HG03066 (cell line): ENCODE data around the gene ITGA5.

Source experiments
- ATAC-seq: cut with Tn5 transposase; IDR thresholded peaks from one replicate; pipeline ENCODE4 v1.9.1; 2021; ENCODE audit warnings: low read depth; ENCODE audit not compliant: unreplicated experiment

The ITGA5 gene

DNA sequence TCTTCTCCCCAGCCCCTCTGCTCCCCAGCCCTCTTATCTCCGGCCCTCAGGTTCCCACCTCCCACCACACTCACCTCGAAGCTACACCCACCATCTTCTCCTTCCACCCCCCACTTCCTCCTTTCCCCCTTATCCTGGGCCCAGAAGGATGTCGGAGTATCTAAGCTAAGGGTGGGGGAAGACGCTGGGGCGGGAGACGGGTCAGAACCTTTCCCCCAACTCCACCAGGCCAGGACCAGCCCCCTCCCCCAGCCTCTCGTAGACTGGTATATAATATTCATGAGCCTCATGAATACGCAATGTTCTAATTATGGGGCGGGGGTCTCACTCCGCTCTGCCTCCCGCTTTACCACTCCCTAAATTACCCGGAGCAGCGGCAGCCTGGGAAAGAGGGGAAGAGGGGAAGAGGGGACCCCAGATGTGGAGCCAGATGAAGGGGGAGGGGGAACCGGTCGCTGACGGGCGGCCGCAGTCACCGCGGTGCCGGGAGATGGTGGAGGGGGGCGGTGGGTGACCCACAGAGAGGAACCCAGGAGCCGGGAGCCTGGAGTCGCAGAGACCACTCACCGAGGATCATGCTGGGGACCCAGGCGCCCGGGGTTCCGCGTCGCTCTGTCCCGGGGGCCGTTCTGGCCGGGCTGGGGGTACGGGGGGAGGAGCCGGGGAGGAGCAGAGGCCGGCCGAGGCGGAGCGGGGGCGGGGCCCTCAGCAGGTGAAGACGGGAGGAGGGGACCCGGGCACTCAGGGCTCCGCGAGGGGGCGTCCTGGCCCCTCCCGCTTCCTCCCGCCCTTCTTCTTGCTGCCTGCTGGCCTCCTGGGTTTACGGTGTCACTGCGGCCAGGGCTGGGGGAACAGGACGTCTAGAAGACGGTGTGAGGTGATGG lies 28.2 kb downstream of the ITGA5 start:
- ATAC-seq, result no peak

DNA sequence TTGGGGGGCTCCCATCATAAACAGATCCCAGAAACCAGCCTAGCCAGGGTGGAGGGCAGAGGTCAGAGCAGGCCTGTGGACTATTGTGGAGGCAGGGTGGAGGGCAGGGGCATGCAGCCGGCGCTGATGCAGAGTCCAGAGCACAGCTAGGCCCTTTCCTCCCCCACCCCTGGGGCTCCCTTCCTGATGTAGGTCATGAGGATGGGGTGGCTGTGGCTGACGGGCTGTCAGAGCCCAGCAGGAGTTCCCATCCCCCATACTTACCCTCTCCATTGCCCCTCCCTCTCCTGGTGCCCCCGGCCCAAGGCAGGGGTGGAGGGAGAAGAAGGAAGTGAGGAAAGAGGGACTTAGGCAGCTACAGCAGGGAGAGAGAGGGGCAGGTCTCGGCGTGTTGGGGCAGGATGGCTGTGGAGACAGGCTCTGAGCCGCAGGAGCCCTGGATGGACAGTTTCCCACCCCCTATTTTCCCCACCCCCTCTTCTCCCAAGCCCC lies 28.8 kb downstream of the ITGA5 start:
- no peak for ATAC-seq

DNA sequence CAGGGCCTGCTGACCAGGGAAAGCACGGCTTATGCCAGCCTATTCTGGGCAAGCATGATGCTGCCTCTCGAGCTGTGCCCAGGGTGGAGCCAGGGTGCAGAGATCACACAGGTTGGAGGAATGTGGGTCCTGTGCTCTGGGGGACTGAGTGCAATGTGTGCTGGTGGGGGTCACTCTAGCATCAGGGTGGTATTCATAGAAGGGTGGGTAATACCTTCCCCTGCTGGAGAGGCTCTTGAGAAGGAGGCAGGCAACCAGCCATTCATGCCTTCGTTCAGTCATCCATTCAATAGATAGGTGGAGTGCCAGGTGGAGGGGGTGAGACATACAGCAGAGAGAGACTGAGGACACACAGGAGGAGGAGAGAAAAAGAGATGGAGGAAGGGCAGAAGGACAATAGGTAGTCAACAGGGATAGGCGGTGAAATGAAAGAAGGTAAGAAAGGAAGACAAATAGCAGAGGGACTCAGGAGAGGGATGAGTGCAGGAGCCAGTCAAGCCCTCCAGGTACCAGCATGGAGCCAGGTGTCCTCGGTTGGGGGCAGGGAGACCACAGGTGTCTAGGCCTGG lies 29.4 kb downstream of the ITGA5 start:
- ATAC-seq, result no peak

DNA sequence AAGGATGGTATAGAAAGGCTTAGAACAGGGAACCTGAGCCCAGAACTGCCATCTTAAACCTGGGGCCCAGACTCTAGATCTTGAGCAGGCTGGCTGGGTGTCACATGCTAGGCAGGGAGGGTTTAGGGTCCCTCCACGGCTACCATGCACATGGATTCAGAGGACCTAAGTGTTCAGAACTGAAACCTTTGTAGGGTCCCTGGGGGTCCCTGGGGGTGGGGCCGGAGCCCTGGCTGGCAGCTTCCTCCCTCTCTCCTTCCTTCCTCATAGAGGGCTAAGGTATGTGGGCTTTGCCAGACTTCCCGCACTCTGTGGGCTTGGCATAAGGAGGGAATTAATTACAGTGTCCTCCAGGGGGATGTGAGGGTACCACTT lies 29.9 kb downstream of the ITGA5 start:
- ATAC-seq, result no peak

DNA sequence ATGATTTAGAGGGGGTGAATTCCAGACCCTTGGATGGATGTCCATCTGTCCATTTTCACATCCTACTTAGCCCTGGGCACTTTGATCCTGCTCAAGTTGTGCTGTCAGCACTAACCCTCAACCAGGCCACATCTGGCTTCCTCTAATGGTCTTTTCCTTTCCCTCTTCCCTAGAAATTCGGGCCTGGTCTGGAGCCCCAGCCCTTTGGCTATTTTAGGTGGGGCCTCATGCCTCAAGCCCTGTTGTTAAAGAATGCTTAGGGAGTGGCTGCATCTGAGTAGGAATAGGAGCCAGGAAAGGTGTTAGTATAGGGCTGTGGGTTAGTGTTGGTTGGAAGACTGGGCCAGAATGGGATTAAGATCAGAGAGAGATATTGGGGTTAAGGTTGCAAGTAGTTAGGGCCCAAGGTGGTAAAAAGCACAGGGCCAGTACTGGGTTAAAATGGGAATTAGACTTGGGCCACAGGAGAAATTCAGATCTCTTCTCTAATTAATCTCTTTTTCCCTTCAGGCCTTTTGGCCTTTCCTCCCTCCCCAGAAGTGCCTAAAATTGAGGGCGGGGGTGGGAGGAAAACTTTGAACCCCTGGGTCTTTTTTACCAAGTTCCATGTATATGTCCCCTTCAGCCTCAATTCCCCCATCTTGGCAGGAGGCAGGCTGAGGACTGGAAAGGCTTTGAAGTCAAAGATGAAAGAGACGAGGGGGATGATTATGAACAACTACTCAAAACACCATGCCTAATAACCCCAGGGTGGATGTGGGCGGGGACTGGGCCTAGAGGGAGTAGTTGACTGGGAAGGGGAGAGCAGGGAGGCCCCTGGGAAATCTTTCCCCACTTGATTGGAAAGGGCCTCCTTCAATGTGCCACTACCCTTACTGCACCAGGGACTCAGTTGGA lies 30.6 kb downstream of the ITGA5 start:
- ATAC-seq, result no peak

DNA sequence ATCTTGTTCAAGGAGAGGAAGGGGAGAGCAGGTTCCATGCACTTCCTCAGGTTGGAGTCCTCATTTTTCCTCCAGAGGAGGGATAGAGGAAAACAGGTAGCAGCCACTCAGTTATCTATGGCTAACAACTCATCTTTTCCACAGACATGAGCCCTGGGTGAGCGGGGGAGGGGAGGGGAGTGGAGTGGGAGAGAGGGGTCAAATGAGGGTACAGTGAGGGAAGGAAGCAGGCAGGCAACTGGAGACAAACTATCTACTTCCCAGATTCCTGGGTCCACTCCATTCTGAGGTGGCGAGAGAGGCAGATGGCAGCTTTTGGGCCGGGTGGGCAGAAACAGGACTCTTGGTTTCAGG lies 32.0 kb downstream of the ITGA5 start:
- no peak for ATAC-seq

DNA sequence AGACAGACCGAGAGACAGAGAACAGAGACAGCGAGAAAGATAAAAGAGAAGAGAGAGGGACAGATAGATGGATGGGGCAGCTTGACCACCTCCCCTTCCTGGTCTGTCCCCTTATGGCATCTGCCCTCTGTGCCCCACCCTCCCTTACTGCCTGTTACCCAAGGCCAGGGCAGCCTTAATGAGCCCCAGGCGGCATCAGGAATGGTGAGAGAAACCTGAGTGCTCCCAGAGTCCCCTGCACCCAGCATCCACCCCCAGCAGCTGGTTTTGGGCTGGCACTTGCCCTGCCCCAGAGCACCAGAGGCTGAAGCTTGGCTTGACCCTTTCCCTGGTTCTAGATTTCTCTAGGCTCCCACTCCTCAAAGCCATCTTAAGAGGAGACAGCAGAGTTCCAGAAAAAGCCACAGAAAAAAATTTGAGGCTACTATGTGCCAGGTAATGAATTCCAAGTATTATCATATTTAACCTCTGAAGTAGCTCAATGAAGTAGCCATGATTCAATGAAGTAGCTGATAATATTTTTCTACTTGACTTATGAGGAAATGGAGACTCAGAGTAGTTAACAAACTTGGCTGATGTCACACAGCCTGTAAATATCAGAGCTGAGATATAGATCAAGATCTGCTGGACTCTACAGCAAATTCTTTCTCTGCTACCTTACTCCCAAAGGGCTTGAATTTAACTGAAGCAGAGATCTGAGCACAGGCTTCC lies 32.5 kb downstream of the ITGA5 start:
- no peak for ATAC-seq

DNA sequence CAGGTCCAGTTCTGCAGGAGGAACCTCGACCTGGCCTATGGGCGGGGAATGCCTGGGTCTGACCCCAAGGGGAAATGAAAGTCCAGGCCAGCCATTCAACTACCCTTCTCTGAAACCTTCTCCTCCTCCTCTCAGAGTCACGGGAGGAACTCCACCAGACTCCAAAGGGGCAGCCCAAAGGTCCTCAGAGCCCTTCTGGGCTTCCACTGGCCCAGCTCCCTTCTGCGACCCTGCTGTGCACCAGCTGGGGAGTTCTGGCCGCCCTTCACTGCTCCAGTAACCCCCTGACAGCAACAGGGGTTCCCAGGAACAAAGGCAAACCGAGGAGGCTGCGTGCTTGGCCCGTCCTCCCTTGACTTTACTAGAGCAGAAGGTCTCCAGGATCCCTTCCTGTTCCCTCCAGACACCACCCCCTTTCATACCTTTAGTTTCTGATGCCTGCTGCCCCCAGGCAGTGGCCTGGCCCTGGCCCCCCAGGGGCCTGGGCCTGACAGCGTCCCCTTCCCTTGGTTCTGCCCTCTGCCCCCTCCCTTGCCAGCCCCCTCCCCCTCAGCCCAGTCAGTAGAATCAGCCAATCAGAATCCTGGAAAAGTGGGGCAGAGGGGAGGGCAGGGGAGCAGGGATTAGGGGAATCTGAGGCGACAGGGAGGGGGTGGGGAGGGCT lies 33.7 kb downstream of the ITGA5 start:
- ATAC-seq, result peak; percentile 68

DNA sequence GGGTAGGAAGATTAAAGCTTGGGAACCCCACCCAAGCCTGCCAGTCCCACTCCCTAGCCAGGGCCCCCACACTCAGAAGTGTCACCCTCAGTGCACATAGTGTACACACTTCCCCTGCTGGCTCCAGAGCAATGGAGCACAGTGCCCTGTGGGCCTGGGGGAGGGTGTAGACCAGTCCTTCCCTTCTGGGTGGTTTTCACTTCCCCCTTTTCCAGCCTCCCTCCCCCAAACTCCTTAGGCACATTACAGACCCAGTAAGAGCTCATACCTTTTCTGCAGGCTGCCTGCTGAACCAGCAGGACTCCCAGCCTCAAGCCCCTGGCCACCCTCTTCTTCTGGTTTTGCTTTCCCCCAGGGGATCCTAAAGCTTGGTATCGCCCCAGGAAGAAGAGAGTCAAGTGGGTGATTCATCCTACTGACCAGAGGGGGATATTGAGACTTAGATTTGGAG lies 34.5 kb downstream of the ITGA5 start, which contains the start of gene ZNF385A:
Gene ZNF385A (minus strand): TSS at position 143 of the 451 bp plus-strand sequence. CDS start 219 bp downstream, outside the sequence.
- no peak for ATAC-seq

DNA sequence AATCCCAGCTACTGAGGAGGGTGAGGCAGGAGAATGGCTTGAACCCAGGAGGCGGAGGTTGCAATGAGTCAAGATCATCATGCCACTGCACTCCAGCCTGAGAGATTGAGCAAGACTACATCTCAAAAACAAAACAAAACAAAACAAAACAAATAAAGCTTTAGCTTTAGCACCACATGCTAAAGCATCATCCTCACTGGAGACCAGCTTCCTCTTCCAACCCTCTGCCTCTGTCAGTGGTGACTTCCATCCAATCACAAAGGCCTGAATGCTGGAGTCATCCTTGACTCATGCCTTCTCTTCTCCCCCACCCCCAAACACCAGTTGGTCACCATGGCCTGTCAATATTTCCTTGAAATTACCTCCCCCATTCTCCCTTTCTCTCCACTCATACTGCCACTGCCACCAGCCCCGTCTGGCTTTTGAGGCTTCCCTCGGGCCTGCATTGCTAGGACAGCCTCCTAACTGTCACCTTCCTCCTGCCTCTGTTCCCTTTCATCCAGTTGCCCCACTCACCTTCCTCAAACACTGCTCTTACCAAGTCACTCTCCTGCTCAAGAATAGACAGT lies 35.9 kb downstream of the ITGA5 start:
- no peak for ATAC-seq

DNA sequence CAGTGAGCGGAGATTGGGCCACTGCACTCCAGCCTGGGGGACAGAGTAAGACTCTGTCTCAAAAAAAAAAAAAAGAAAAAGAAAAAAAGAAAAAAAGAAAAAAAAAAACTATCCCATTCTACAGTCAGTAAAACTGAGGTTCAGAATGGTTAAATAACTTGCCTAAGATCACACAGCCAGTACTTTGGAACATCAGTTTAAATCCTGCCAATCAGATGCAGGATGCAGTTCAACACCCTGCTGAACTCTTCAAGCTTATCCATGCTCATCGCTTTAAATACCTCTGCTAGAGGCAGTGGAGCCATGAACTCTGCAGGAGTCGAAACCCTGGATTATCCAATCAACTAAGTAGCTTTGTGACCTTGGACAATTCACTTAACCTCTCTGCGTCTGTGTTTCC lies 37.9 kb downstream of the ITGA5 start:
- no peak for ATAC-seq

DNA sequence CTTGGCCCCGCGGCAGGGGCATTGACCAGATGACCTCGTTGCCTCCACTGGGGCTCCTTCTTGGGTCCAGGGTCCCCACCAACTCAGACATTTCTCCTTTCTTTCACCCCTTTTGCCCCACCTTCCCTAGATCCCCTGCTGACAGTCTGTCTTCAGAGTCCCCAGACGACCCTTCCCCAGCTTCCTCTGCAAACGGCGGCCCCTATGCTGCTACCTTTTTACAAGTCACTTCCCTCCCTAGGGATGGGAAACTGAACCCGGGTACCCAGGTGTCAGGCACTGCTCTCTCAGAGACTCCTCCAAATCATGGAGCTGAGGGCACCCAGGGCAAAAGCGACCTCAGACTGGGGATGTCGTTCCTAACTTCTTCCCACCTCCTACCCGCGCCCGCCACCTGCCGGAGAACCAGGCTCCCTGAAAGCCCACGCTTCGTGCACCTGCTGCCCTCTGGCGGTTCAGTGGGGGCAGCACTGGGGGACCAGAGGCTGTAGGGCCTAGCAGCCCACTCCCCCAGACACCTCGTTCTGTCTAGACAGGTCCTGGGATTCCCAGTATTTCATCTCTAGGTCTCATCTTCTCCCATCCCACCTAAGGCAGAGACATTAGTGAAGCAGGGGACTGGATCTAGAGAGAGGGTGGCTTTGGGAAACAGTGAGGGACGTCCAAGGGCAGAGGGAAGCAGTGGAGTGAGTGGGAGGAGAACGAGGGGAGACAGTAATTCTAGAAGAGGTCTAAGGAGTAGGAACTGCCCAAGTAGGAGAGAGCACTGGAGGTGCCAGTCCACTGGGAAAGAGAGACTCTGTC lies 39.5 kb downstream of the ITGA5 start:
- peak; percentile 80 for ATAC-seq

DNA sequence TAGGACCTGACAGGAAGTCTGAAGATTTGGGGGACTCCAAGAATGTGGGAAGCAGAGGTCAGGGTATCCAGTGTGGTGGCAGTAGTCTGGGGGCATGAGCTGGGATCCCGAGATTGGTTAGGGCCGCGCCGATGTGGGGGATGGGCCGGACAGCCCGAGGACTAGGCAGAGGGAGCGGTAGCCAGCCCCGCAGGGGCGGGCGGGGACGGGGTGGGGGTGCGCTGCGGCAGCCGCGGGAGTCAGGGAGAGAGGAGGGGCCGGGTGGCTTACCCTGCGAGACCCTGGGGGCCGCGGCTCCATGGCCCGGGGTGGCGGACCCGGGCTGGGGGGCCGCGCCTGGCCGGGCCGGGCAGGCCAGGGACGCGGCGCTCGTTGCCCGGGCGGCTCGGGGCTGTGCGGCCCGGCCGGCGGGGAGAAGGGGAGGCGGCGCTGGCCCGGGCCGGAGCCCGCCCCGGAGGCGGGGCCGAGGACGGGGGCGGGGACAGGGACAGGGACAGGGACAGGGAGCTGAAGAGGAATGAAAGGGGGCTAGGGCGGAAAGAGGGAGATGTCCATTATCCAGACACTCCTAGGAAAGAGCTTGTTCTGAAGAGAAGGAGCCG lies 40.2 kb downstream of the ITGA5 start:
- no peak for ATAC-seq

DNA sequence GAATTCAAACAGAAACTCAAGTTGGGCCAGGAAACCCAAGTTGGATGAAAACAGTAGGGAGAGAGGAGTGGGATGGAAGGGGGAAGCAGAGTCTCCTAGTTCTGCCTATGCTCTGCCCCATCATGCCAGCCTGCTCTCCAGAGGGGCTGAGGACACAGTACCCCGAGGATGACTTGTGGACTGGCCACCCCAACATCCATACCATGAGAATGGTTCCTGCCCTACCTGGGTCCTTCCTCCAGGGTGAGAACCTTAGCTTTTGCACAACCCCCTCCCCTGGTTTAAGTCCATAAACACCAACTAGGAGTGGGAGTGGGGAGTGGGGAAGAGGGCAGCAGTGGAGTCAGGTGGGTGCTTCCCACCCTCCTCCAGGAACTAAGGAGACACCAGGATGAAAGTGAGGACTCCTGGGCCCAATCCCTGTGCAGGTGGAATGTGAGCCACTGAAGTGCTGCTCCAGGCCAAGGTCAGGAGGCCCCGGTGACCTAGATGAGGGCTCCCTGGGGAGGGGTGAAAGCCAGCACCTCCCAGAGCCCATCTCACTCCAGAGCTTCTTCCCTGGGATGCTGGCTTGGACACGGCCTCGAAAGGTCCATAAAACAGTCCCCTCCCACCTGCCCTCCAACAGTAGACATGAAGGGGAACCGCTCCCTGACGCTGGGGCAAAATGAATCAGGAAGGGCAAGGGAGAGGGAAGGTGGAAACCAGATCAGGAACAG lies 41.1 kb downstream of the ITGA5 start:
- ATAC-seq, result no peak

DNA sequence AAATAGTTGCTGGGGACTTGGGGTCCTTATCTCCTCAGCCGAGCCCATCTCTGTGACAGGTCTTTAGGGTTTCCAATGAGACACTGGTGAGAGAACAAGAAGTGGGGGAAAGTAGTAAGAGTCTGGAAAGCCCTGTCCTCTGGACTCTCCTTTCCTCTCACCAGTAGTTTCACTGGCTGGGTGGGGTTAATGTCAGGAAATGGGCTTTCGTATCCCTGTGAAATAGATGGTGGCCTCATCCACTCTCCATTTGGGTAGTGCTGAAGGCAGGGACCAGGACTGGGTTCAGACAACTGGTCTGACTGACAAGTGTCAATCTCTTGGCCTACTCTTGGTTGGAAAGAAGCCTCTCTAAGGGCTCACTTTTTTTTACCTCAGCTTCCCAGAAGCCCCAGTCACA lies 42.1 kb downstream of the ITGA5 start:
- no peak for ATAC-seq

DNA sequence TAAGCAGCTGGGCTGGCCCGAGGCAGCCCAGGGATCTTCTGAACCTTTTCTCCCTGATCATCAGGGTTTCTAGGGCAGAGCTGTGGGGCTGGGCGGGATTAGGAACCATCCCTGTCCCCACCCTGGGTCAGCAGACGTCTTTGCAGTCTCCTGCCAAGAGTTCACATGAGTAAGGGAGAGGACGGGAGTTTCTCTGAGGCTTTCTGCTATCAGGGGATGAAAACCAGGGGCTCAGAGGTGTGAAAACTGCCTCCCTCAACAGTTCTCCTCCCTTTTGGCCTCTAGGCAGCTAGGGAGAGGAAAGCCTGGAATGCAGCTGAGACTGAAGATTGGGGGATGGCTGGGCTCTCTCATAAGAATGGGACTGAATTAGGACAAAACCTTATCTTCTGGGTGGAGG lies 42.5 kb downstream of the ITGA5 start:
- ATAC-seq, result no peak

DNA sequence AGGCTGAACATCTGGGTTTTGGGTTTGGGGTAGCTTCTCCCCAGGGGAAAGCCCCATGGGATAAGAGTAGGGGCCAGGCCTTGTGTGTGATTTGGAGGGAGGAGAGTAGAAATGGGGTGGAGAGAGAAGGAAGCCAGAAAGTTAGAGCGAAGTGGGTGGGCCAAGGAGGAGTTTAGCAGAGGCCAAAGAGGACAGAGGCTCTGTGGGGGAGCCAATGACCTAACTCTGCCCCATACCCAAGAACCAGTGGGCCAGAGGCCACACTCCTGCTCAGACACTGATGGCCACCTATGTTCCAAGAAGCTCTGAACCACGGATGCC lies 43.8 kb downstream of the ITGA5 start:
- no peak for ATAC-seq
